Measurements from ENCODE around the gene PHC2.

DNA sequence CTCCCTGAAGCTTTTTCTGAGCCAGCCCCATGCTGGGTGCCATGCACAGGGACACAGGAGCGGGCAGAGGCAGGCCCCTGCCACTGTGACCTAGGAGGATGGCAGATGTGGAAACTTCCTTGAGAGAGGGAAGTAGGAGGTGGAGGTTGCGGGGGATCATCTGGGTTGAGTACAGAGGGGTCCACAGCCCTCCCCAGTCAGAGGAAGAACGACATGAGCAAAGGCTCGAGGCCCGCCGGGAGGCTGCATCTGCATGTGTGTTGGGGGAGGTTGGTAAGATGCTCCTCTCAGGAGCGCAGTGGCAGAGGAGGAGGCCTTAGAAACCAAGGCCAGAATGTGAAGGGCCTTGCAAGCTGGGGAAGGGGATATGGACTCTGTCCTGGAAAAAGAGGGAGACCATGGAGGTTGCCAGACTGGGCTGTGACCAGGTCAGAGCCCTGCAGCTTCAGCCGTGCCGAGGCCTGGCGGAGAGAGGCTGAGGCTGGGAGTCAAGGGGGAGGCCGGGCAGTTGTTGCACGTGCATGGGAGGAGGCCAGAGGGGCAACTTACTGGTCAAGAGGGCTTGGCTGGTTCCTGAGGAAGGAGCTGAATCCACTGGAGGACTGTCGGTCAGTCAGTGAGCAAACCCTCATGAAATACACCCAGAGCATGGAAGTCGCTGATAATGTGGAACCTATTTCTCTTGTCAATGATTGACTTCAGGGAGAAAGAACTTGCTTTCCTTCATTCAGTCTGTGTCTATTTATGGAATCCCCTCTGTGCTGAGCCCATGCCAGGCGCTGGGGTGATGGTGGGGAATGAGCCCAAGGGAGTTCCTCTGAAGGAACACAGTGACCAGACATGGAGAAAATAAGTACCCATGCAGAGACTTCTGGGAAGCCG lies 141.7 kb downstream of the PHC2 start:
- TF ChIP-seq, protein P1, sequence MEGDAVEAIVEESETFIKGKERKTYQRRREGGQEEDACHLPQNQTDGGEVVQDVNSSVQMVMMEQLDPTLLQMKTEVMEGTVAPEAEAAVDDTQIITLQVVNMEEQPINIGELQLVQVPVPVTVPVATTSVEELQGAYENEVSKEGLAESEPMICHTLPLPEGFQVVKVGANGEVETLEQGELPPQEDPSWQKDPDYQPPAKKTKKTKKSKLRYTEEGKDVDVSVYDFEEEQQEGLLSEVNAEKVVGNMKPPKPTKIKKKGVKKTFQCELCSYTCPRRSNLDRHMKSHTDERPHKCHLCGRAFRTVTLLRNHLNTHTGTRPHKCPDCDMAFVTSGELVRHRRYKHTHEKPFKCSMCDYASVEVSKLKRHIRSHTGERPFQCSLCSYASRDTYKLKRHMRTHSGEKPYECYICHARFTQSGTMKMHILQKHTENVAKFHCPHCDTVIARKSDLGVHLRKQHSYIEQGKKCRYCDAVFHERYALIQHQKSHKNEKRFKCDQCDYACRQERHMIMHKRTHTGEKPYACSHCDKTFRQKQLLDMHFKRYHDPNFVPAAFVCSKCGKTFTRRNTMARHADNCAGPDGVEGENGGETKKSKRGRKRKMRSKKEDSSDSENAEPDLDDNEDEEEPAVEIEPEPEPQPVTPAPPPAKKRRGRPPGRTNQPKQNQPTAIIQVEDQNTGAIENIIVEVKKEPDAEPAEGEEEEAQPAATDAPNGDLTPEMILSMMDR (IDR thresholded peaks at IDR 0.05) = no peak
- TF ChIP-seq EZH2 (IDR thresholded peaks at IDR 0.05) = no peak
